MM.1S (cell line): ENCODE data around the gene PRR15L.

Source experiments
- DNase-seq: peaks from one replicate; pipeline ENCODE4 v3.0.0-alpha.2; 2015
- H2AFZ ChIP-seq: fragments of 300-600 bp; sonication (generic); 2 replicates; pipeline ENCODE4 v1.6.0; 2016; ENCODE audit warnings: antibody characterized with exemption, low read length
- H3F3A ChIP-seq: fragments of 300-600 bp; sonication (generic); 2 replicates; pipeline ENCODE4 v1.6.1; 2016; ENCODE audit warnings: mild to moderate bottlenecking, antibody characterized with exemption, low read length, moderate library complexity, mixed read lengths; ENCODE audit not compliant: insufficient read depth
- H3K27ac ChIP-seq: fragments of 300-600 bp; sonication (generic); 2 replicates; pipeline ENCODE4 v1.5.1; 2016; ENCODE audit warnings: mild to moderate bottlenecking, low read length
- H3K27me3 ChIP-seq: fragments of 300-600 bp; sonication (generic); replicated peaks from 2 replicates; pipeline ENCODE4 v1.6.0; 2016; ENCODE audit warnings: low read length; ENCODE audit not compliant: insufficient read depth
- H3K36me3 ChIP-seq: fragments of 300-600 bp; sonication (generic); replicated peaks from 2 replicates; pipeline ENCODE4 v1.6.1; 2016; ENCODE audit warnings: mild to moderate bottlenecking, low read length, mixed read lengths; ENCODE audit not compliant: insufficient read depth
- H3K4me1 ChIP-seq: fragments of 300-600 bp; sonication (generic); 2 replicates; pipeline ENCODE4 v1.6.1; 2016; ENCODE audit warnings: low read length, mixed read lengths
- H3K4me2 ChIP-seq: fragments of 300-600 bp; sonication (generic); 2 replicates; pipeline ENCODE4 v1.6.0; 2016; ENCODE audit warnings: low read depth, low read length
- H3K4me3 ChIP-seq: fragments of 300-600 bp; sonication (generic); 2 replicates; pipeline ENCODE4 v1.5.1; 2016; ENCODE audit warnings: low read length, mixed read lengths
- H3K79me2 ChIP-seq: fragments of 300-600 bp; sonication (generic); 2 replicates; pipeline ENCODE4 v1.6.1; 2016; ENCODE audit warnings: mixed run types, low read length, mixed read lengths
- H3K9ac ChIP-seq: fragments of 300-600 bp; sonication (generic); 2 replicates; pipeline ENCODE4 v1.6.1; 2016; ENCODE audit warnings: low read length, mixed read lengths
- H3K9me2 ChIP-seq: fragments of 300-600 bp; sonication (generic); replicated peaks from 2 replicates; pipeline ENCODE4 v1.6.1; 2016; ENCODE audit warnings: mild to moderate bottlenecking, low read length, mixed read lengths; ENCODE audit not compliant: insufficient read depth
- H3K9me3 ChIP-seq: fragments of 300-600 bp; sonication (generic); replicated peaks from 2 replicates; pipeline ENCODE4 v1.6.1; 2016; ENCODE audit warnings: mild to moderate bottlenecking, low read length, mixed read lengths; ENCODE audit not compliant: insufficient read depth
- H4K20me1 ChIP-seq: fragments of 300-600 bp; sonication (generic); 2 replicates; pipeline ENCODE4 v1.6.1; 2016; ENCODE audit warnings: mild to moderate bottlenecking, low read length, moderate library complexity, mixed read lengths; ENCODE audit not compliant: insufficient read depth
- CTCF ChIP-seq: fragments of 300-600 bp; sonication (generic); IDR thresholded peaks from 2 replicates; pipeline ENCODE4 v1.5.1; 2016; ENCODE audit warnings: antibody characterized with exemption, low read length, mixed read lengths
- EZH2 ChIP-seq: fragments of 300-600 bp; sonication (generic); optimal IDR thresholded peaks from 2 replicates; pipeline ENCODE3; 2017; ENCODE audit warnings: low read depth, mild to moderate bottlenecking, antibody characterized with exemption, low read length, mixed read lengths
- EZH2phosphoT487 ChIP-seq: fragments of 300-600 bp; sonication (generic); IDR thresholded peaks from 2 replicates; pipeline ENCODE4 v1.6.1; 2018; ENCODE audit warnings: antibody characterized with exemption, low read length

Gene PRR15L

GRCh38 chr17:47982645-47983390 is 25.1 kb upstream of the PRR15L start:
- no peak for DNase-seq

GRCh38 chr17:47982091-47982617 is 24.5 kb upstream of the PRR15L start:
- no peaks in the 10 kb centered on the region for H3K4me1 ChIP-seq
- no peaks in the 10 kb centered on the region for H3K27me3 ChIP-seq
- no peaks in the 10 kb centered on the region for H3F3A ChIP-seq
- no peak for TF ChIP-seq EZH2phosphoT487
- no peak for TF ChIP-seq EZH2
- no peak for TF ChIP-seq CTCF
- H3K4me2 ChIP-seq = no peak overlapping the region
- H3K9me2 ChIP-seq = no peaks in the 10 kb centered on the region
- H4K20me1 ChIP-seq = no peaks in the 10 kb centered on the region
- H3K36me3 ChIP-seq = no peaks in the 10 kb centered on the region; the same call in 1 of the 2 replicates
- no peak for DNase-seq
- H2AFZ ChIP-seq = no peak overlapping the region
- H3K9me3 ChIP-seq = no peaks in the 10 kb centered on the region
- no peak overlapping the region for H3K27ac ChIP-seq
- H3K4me3 ChIP-seq = no peak overlapping the region
- no peaks in the 10 kb centered on the region for H3K79me2 ChIP-seq
- no peak overlapping the region for H3K9ac ChIP-seq

More at GRCh38 chr17:47982645-47983390, 25.1 kb upstream of the PRR15L start:
- Histone ChIP-seq H3K4me2 (no peak overlapping the region), H3K27me3 (no peaks in the 10 kb centered on the region), H3K79me2 (no peaks in the 10 kb centered on the region), H3K27ac (no peak overlapping the region), H4K20me1 (no peaks in the 10 kb centered on the region), H3K9me3 (no peaks in the 10 kb centered on the region), H2AFZ (no peak overlapping the region), H3K36me3 (no peaks in the 10 kb centered on the region; the same call in 1 of the 2 replicates), H3K9ac (no peak overlapping the region), H3K9me2 (no peaks in the 10 kb centered on the region), H3K4me1 (no peaks in the 10 kb centered on the region), H3K4me3 (no peak overlapping the region), H3F3A (no peaks in the 10 kb centered on the region)
- TF ChIP-seq EZH2 (no peak), CTCF (no peak), EZH2phosphoT487 (no peak)

GRCh38 chr17:47981462-47981861 is 23.8 kb upstream of the PRR15L start:
- no peak overlapping the region for H3K9ac ChIP-seq
- no peak for DNase-seq

More at GRCh38 chr17:47981462-47981861, 23.8 kb upstream of the PRR15L start:
- H3K27ac ChIP-seq = no peak overlapping the region
- no peaks in the 10 kb centered on the region for H3K9me3 ChIP-seq
- no peaks in the 10 kb centered on the region for H3F3A ChIP-seq
- H3K9me2 ChIP-seq = no peaks in the 10 kb centered on the region
- no peaks in the 10 kb centered on the region for H3K27me3 ChIP-seq
- H3K4me2 ChIP-seq = no peak overlapping the region
- TF ChIP-seq CTCF (no peak), EZH2phosphoT487 (no peak), EZH2 (no peak)
- H3K79me2 ChIP-seq = no peaks in the 10 kb centered on the region
- no peaks in the 10 kb centered on the region for H4K20me1 ChIP-seq
- no peak overlapping the region for H3K4me3 ChIP-seq
- no peaks in the 10 kb centered on the region for H3K4me1 ChIP-seq
- H3K36me3 ChIP-seq = no peaks in the 10 kb centered on the region; the same call in 1 of the 2 replicates
- H2AFZ ChIP-seq = no peak overlapping the region
